AG04450 (cell line): ENCODE measurements around the gene ODC1. TPM values are rescaled to one million over a fixed set of nuclear protein-coding genes. Genes with fewer than 3 reads are reported as not detected.
A peak's percentile ranks its signal among the peaks of the same experiment; 100 is the strongest.

Source experiments
- CTCF ChIA-PET: fragments of 300-600, 350-600 bp; formaldehyde crosslinking; extraction: SDS; loops from one replicate; lab custom pipeline; 2022; ENCODE audit warnings: antibody characterized with exemption, inconsistent platforms; lab: Charles Lee
- POLR2A ChIA-PET: fragments of 350-600 bp; formaldehyde crosslinking; extraction: SDS; loops from one replicate; lab custom pipeline; 2021; ENCODE audit warnings: antibody characterized with exemption, inconsistent platforms; lab: Yijun Ruan, JAX
- DNase-seq: peaks from one replicate; pipeline ENCODE4 v3.0.0-alpha.2; 2011; ENCODE audit warnings: low read depth, low spot score
- H3K27ac ChIP-seq: one replicate; pipeline ENCODE4 v1.5.1; 2012; ENCODE audit warnings: low read depth, low read length, control low read depth
- H3K27me3 ChIP-seq: one replicate; pipeline ENCODE4 v1.6.0; 2012; ENCODE audit warnings: low read length; ENCODE audit not compliant: control insufficient read depth, insufficient read depth
- H3K4me3 ChIP-seq: 2 replicates; pipeline ENCODE4 v1.5.1; 2011; ENCODE audit warnings: mild to moderate bottlenecking, low read depth, low read length, control low read depth
- H3K9me3 ChIP-seq: 2 replicates; pipeline ENCODE4 v1.5.1; 2012; ENCODE audit warnings: low read length; ENCODE audit not compliant: control insufficient read depth, insufficient read depth
- CTCF ChIP-seq: IDR thresholded peaks from 2 replicates; pipeline ENCODE4 v1.5.1; 2011; ENCODE audit warnings: low read depth, low read length, control low read depth, inconsistent platforms
- polyA minus RNA-seq: library from RNA; depleted of rRNA, polyadenylated mRNA; stranded (reverse); fragments of >200 nt; gene quantifications from 2 replicates; pipeline ENCODE4 v1.2.3, GENCODE V29; 2011; rRNA and poly(A)+ RNA removed
- polyA plus RNA-seq: library from polyadenylated mRNA; depleted of rRNA; stranded (reverse); fragments of >200 nt; gene quantifications from 2 replicates; pipeline ENCODE4 v1.2.3, GENCODE V29; 2011; rRNA removed

The ODC1 gene
- polyA plus RNA-seq: 143 and 168 TPM in 2 replicates
- polyA minus RNA-seq: 92.7 and 98.7 TPM in 2 replicates

DNA sequence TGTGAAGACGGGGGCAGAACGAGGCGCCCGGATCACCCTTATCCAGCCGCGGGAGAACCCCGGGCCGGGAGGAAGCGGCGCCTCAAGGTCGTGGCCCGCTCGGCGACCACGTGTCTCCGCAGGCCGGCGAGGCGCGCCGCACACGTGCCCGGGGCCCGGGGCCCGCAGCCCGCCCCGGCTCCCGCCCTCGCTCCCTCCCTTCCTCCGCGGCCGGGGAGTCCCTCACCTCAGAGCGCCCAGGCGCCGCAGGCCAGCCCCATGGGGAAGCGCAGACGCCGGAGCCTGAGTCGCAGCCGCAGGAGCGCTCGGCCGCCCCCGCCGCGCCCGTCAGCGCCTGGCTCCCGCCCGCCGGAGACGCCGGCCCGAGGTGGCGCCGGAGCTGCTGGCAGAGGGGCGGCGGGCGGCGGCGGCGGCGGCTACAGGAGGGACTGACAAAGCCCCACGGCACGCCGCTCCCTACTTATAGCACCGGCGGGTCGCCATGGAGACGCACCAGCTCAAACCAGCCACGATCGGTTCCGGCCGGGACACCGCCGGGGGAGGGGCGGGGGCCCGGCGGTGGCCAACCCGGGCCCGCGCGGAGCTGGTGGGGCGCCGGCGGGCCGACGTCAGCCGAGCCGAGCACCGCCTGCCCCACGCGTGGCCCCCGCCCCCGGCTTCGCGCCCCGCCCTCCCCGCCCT is at the start of gene ODC1:
TSS of gene ODC1 (minus strand) at position 433 of the 681 bp plus-strand sequence. CDS start 3,295 bp downstream, outside the sequence.
- DNase-seq: peak; percentile 75
- Histone ChIP-seq H3K9me3 (peaks cover 3% of the 10 kb centered on the region; the same call in 1 of the 2 replicates), H3K27ac (peak within 1 kb of the TSS; percentile 83), H3K27me3 (no peaks in the 10 kb centered on the region), H3K4me3 (peak within 1 kb of the TSS; percentile 72)
- CTCF ChIA-PET: interaction anchor here (0.6 to 4.3 kb wide), 5 partner anchors 14 to 375 kb away, joined by 3 to 28 read pairs (median 6); no protein-coding TSS in a partner anchor
- POLR2A ChIA-PET: interaction anchor here (0.5 to 1.7 kb wide), 12 partner anchors 9 to 391 kb away, joined by 3 to 9 read pairs (median 4); no protein-coding TSS in a partner anchor
- no peak for TF ChIP-seq CTCF

- no peak overlapping the region for H3K4me3 ChIP-seq
- no peak for TF ChIP-seq CTCF
- no peak overlapping the region for H3K27ac ChIP-seq
- H3K27me3 ChIP-seq: peaks cover 13% of the 10 kb centered on the region
- POLR2A ChIA-PET: interaction anchor here (0.6 kb wide), 2 partner anchors 14 to 314 kb away, joined by 8 to 10 read pairs; no protein-coding TSS in a partner anchor
- no peak for DNase-seq
- no peaks in the 10 kb centered on the region; the same call in 1 of the 2 replicates for H3K9me3 ChIP-seq
- CTCF ChIA-PET: no interaction called here
Measured at GRCh38 chr2:10497797-10498251, 49.7 kb upstream of the ODC1 start.

- CTCF ChIA-PET: no interaction called here
- POLR2A ChIA-PET: interaction anchor here (0.6 to 0.7 kb wide), 2 partner anchors 31 to 263 kb away, joined by 3 to 4 read pairs; no protein-coding TSS in a partner anchor
- H3K9me3 ChIP-seq: peaks cover 2% of the 10 kb centered on the region
- no peak for DNase-seq
- H3K27ac ChIP-seq: no peak overlapping the region
- no peak for TF ChIP-seq CTCF
- no peak overlapping the region for H3K4me3 ChIP-seq
- H3K27me3 ChIP-seq: peaks cover 10% of the 10 kb centered on the region
Measured at GRCh38 chr2:10495988-10496313, 47.8 kb upstream of the ODC1 start.

- Histone ChIP-seq H3K9me3 (peaks cover 2% of the 10 kb centered on the region), H3K4me3 (no peak overlapping the region), H3K27ac (no peak overlapping the region), H3K27me3 (peaks cover 7% of the 10 kb centered on the region)
- ChIA-PET POLR2A (interaction anchor here (0.6 to 0.7 kb wide), 2 partner anchors 32 to 263 kb away, joined by 3 to 4 read pairs; no protein-coding TSS in a partner anchor), CTCF (no interaction called here)
- no peak for TF ChIP-seq CTCF
- DNase-seq: no peak
Measured at GRCh38 chr2:10495311-10495987, 47.3 kb upstream of the ODC1 start.
